PC-9 (cell line): ENCODE data around the gene HLCS.

Experiments used
- EZH2 ChIP-seq: fragments of 200-600 bp; sonication (generic); IDR thresholded peaks from 2 replicates; pipeline ENCODE4 v1.8.0; 2017; ENCODE audit warnings: antibody characterized with exemption, low read depth
- TF ChIP-seq, protein P1 (sequence below): fragments of 200-600 bp; sonication (generic); conservative IDR thresholded peaks from 2 replicates; pipeline ENCODE4 v1.6.1; 2017; ENCODE audit warnings: mixed run types, antibody characterized with exemption, mild to moderate bottlenecking, moderate library complexity

GRCh38 chr21:36918291-36918690, 48.2 kb downstream of the HLCS start:
- TF ChIP-seq, protein P1, sequence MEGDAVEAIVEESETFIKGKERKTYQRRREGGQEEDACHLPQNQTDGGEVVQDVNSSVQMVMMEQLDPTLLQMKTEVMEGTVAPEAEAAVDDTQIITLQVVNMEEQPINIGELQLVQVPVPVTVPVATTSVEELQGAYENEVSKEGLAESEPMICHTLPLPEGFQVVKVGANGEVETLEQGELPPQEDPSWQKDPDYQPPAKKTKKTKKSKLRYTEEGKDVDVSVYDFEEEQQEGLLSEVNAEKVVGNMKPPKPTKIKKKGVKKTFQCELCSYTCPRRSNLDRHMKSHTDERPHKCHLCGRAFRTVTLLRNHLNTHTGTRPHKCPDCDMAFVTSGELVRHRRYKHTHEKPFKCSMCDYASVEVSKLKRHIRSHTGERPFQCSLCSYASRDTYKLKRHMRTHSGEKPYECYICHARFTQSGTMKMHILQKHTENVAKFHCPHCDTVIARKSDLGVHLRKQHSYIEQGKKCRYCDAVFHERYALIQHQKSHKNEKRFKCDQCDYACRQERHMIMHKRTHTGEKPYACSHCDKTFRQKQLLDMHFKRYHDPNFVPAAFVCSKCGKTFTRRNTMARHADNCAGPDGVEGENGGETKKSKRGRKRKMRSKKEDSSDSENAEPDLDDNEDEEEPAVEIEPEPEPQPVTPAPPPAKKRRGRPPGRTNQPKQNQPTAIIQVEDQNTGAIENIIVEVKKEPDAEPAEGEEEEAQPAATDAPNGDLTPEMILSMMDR, result no peak
- no peak for TF ChIP-seq EZH2
